Mammary epithelial cell (primary cell): ENCODE measurements around the gene FGD5.

ENCODE experiments used
- EZH2 ChIP-seq: IDR thresholded peaks from 2 replicates; pipeline ENCODE4 v1.6.1; 2012; ENCODE audit warnings: low read length, inconsistent platforms, borderline replicate concordance
- TF ChIP-seq, protein P1 (sequence below), 2 donors: IDR thresholded peaks in 1 of 2; conservative IDR thresholded peaks in 1 of 2; 2 replicates each; pipeline ENCODE4 v1.5.1; 2011 to 2012; ENCODE audit warnings: inconsistent platforms in 2 of 2, low read length in 2 of 2, mild to moderate bottlenecking in 2 of 2, control low read depth in 1 of 2, low read depth in 1 of 2; ENCODE audit not compliant: insufficient read depth in 1 of 2; ENCODE audit errors: extremely low read depth in 1 of 2

DNA sequence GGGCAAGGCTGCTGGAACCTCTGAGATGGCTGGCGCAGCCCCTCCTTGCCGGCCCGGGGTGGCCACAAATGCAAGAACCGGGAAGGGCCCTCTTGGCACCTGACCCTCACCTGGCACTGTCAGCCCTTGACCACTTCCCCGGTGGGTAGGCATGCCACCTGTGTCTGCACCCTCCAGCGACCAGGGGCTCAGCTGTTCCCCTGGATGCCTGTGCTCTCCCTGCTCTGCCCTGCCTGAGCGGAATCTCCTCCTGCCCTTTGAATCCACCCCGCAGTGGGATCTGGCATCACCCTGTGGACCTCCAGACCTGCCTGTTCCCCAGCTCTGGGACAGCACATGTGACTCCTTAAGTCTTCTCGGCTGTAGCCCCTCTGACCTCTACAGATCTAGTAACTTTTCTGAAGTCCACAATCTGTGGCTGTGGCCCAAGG is 26.1 kb upstream of the FGD5 start:
- TF ChIP-seq, protein P1, sequence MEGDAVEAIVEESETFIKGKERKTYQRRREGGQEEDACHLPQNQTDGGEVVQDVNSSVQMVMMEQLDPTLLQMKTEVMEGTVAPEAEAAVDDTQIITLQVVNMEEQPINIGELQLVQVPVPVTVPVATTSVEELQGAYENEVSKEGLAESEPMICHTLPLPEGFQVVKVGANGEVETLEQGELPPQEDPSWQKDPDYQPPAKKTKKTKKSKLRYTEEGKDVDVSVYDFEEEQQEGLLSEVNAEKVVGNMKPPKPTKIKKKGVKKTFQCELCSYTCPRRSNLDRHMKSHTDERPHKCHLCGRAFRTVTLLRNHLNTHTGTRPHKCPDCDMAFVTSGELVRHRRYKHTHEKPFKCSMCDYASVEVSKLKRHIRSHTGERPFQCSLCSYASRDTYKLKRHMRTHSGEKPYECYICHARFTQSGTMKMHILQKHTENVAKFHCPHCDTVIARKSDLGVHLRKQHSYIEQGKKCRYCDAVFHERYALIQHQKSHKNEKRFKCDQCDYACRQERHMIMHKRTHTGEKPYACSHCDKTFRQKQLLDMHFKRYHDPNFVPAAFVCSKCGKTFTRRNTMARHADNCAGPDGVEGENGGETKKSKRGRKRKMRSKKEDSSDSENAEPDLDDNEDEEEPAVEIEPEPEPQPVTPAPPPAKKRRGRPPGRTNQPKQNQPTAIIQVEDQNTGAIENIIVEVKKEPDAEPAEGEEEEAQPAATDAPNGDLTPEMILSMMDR (conservative IDR thresholded peaks at IDR 0.05 in 1 of 2, IDR thresholded peaks at IDR 0.05 in 1 of 2; ENCODE audit: extremely low read depth in 1 of 2, insufficient read depth in 1 of 2, low read depth in 1 of 2, low read length in 2 of 2): no peak
- TF ChIP-seq EZH2: no peak
